HTR-8/SVneo (cell line): ENCODE results near the gene OR10G2.
"Not testable (repeated sequence)": the region's sequence is repeated elsewhere in the genome, so short reads cannot be mapped to it uniquely, and the experiment has no call there.

Source experiments
- DNase-seq: peaks from one replicate; pipeline ENCODE4 v3.0.0; 2011; ENCODE audit warnings: low spot score, mixed read lengths; ENCODE audit not compliant: insufficient read length
- FAIRE-seq: peaks from 2 replicates; lab custom pipeline; 2011; peaks lifted over from hg19 to GRCh38; lab: Jason Lieb, UNC

Gene OR10G2

GRCh38 chr14:21602181-21602580, 32.6 kb downstream of the OR10G2 start:
- FAIRE-seq, DNase-seq: not testable (repeated sequence)

GRCh38 chr14:21589317-21589716, 45.4 kb downstream of the OR10G2 start:
- FAIRE-seq (no peak), DNase-seq (no peak)
